Lower leg skin (tissue), 4 donors: ENCODE measurements around the gene CFDP1. TPM values are rescaled to one million over a fixed set of nuclear protein-coding genes. Genes with fewer than 3 reads are reported as not detected.

ENCODE experiments used
- DNase-seq, 2 donors: peaks; one replicate each; pipeline ENCODE4 v3.0.0-alpha.2; 2019; ENCODE audit warnings: low spot score in 2 of 2
- H3K4me3 ChIP-seq: fragments of 200-600 bp; sonication (generic); 2 replicates; pipeline ENCODE4 v1.5.1; 2017; ENCODE audit warnings: mild to moderate bottlenecking, low read depth; ENCODE audit not compliant: poor library complexity, severe bottlenecking
- CTCF ChIP-seq, 3 donors: fragments of 450-650 bp; IDR thresholded peaks; one replicate each; pipeline ENCODE4 v1.5.1; 2016; ENCODE audit warnings: antibody characterized with exemption in 3 of 3, mild to moderate bottlenecking in 3 of 3, moderate library complexity in 2 of 3
- POLR2A ChIP-seq, 2 donors: fragments of 450-650 bp; IDR thresholded peaks; one replicate each; pipeline ENCODE4 v1.6.1; 2016 to 2017; ENCODE audit warnings: antibody characterized with exemption in 2 of 2, mild to moderate bottlenecking in 1 of 2, moderate library complexity in 1 of 2
- WGBS, 2 donors: methylation state at CpG; one replicate each; pipeline ENCODE4 v1.1.5; 2018; 5-methylcytosine and 5-hydroxymethylcytosine counted together
- intact Hi-C: fragments of 100-400 bp; cut with DNase I; formaldehyde crosslinking; loops from one replicate; pipeline ENCODE4 v1.15.0; 2023; ENCODE audit warnings: low total_unique reads
- total RNA-seq, 4 donors: library from RNA; depleted of rRNA; stranded (reverse); fragments of >200 nt; gene quantifications; one replicate each; pipeline ENCODE4 v1.1.0, GENCODE V29; 2016

The CFDP1 gene
- total RNA-seq, 4 donors from 2014 or later = 43.1 to 52.3 (median 49.5) TPM

GRCh38 chr16:75323933-75324332 lies 109.4 kb downstream of the CFDP1 start:
- WGBS, 2 donors = 71 to 74% methylated on average over 3 of the region's 3 CpGs
- intact Hi-C loops = no loop called here
- H3K4me3 ChIP-seq = no peak overlapping the region
- TF ChIP-seq POLR2A (IDR thresholded peaks at IDR 0.05) = no peak
- TF ChIP-seq CTCF (IDR thresholded peaks at IDR 0.05) = no peak
- DNase-seq = no peak

- TF ChIP-seq CTCF (IDR thresholded peaks at IDR 0.05) (no peak), POLR2A (IDR thresholded peaks at IDR 0.05) (no peak)
- DNase-seq = no peak
- H3K4me3 ChIP-seq = no peak overlapping the region
- 56 to 57% methylated on average over 4 of the region's 4 CpGs for WGBS, 2 donors
- intact Hi-C loops = no loop called here
Measured at GRCh38 chr16:75323198-75323597, 110.1 kb downstream of the CFDP1 start.

GRCh38 chr16:75322740-75323139 lies 110.6 kb downstream of the CFDP1 start:
- TF ChIP-seq CTCF (IDR thresholded peaks at IDR 0.05) (no peak), POLR2A (IDR thresholded peaks at IDR 0.05) (no peak)
- intact Hi-C loops = no loop called here
- no peak overlapping the region for H3K4me3 ChIP-seq
- no peak for DNase-seq
- 55 to 56% methylated on average over 3 of the region's 3 CpGs for WGBS, 2 donors

GRCh38 chr16:75320435-75320834 lies 112.9 kb downstream of the CFDP1 start:
- H3K4me3 ChIP-seq = no peak overlapping the region
- no peak for DNase-seq
- 65 to 70% methylated on average over 3 of the region's 3 CpGs for WGBS, 2 donors
- intact Hi-C loops = no loop called here
- no peak for TF ChIP-seq CTCF (IDR thresholded peaks at IDR 0.05)
- TF ChIP-seq POLR2A (IDR thresholded peaks at IDR 0.05) = no peak

- no peak overlapping the region for H3K4me3 ChIP-seq
- WGBS, 2 donors = 66 to 68% methylated on average over 13 of the region's 13 CpGs
- TF ChIP-seq CTCF (IDR thresholded peaks at IDR 0.05) (no peak), POLR2A (IDR thresholded peaks at IDR 0.05) (no peak)
- DNase-seq = no peak
- intact Hi-C loops = no loop called here
Measured at GRCh38 chr16:75319513-75320411, 113.5 kb downstream of the CFDP1 start.
